ENCODE data around the gene RRAGD. TPM values are rescaled to one million over a fixed set of nuclear protein-coding genes. Genes with fewer than 3 reads are reported as not detected.

Gene RRAGD
- total RNA-seq, 4 donors from 2014 or later, result 53.6 to 173 (median 106) TPM

- peak; percentile 39 to 48 for ATAC-seq
- Histone ChIP-seq H3K4me3 (no peak overlapping the region), H3K27ac (peak overlapping the region; percentile 75 to 86 (median 81)), H3K36me3 (no peaks in the 10 kb centered on the region), H3K9me3 (no peaks in the 10 kb centered on the region), H3K4me1 (peaks cover 57 to 62% of the 10 kb centered on the region in 2 donors), H3K27me3 (no peaks in the 10 kb centered on the region)
- in situ Hi-C loops (cut with MboI; ENCODE audit: low sequenced_read_pairs in 4 of 4), result no loop called here
- TF ChIP-seq CTCF (IDR thresholded peaks at IDR 0.05 in 4 of 5, conservative IDR thresholded peaks at IDR 0.05 in 1 of 5), result no peak
- no peak for TF ChIP-seq POLR2A (IDR thresholded peaks at IDR 0.05)
- no peak for DNase-seq
- intact Hi-C loops (cut with DNase I; ENCODE audit: low total_unique reads), result no loop called here
Measured at GRCh38 chr6:89387516-89388201, 24.4 kb downstream of the RRAGD start.

DNA sequence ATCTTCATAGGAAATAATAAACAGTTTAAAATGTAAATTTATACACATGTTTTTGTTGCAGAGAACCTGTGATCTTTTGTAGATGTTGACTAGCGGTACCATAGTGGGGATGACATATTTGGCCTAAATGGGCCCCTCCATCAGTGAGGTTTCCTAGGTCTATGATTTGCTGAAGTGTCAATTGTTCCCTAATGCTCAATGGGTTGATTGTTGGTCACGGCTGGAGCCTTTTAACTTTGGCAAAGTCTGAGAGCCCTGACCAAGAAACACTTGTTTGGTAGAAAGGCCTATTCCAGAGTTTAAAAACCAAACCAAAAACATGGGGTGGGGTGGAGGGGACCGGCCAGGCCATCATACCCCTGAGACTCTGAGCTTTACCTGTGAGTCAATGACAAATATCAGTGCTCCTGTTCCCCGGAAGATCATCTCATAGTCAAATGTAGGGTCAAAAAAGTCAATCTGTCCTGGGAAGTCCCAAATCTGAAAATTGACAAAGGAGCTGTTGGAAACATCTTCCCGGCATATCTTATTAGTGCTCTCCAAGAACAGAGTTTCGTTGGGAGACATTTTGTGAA, 25.1 kb downstream of the RRAGD start:
- in situ Hi-C loops (cut with MboI; ENCODE audit: low sequenced_read_pairs in 4 of 4), result no loop called here
- intact Hi-C loops (cut with DNase I; ENCODE audit: low total_unique reads), result no loop called here
- Histone ChIP-seq H3K36me3 (no peaks in the 10 kb centered on the region), H3K4me3 (no peak overlapping the region), H3K27me3 (no peaks in the 10 kb centered on the region), H3K9me3 (no peaks in the 10 kb centered on the region), H3K27ac (peak overlapping the region; percentile 75 to 86 (median 81)), H3K4me1 (peaks cover 57 to 62% of the 10 kb centered on the region in 2 donors)
- no peak for TF ChIP-seq POLR2A (IDR thresholded peaks at IDR 0.05)
- no peak for TF ChIP-seq CTCF (IDR thresholded peaks at IDR 0.05 in 4 of 5, conservative IDR thresholded peaks at IDR 0.05 in 1 of 5)
- no peak for DNase-seq
- no peak for ATAC-seq

- no peak for TF ChIP-seq CTCF (IDR thresholded peaks at IDR 0.05 in 4 of 5, conservative IDR thresholded peaks at IDR 0.05 in 1 of 5)
- TF ChIP-seq POLR2A (IDR thresholded peaks at IDR 0.05), result no peak
- no peaks in the 10 kb centered on the region for H3K36me3 ChIP-seq
- intact Hi-C loops (cut with DNase I; ENCODE audit: low total_unique reads) (loop anchor here (2.0 kb wide), 1 partner anchor 25 kb away; no protein-coding TSS in a partner anchor), in situ Hi-C loops (cut with MboI; ENCODE audit: low sequenced_read_pairs in 4 of 4) (no loop called here)
- DNase-seq, result no peak
- H3K27me3 ChIP-seq, result no peaks in the 10 kb centered on the region
- ATAC-seq, result no peak
- H3K4me1 ChIP-seq, result peaks cover 57 to 62% of the 10 kb centered on the region in 2 donors
- peak overlapping the region; percentile 75 to 86 (median 81) for H3K27ac ChIP-seq
- no peak overlapping the region for H3K4me3 ChIP-seq
- no peaks in the 10 kb centered on the region for H3K9me3 ChIP-seq
Measured at GRCh38 chr6:89385846-89386245, 26.2 kb downstream of the RRAGD start.

DNA sequence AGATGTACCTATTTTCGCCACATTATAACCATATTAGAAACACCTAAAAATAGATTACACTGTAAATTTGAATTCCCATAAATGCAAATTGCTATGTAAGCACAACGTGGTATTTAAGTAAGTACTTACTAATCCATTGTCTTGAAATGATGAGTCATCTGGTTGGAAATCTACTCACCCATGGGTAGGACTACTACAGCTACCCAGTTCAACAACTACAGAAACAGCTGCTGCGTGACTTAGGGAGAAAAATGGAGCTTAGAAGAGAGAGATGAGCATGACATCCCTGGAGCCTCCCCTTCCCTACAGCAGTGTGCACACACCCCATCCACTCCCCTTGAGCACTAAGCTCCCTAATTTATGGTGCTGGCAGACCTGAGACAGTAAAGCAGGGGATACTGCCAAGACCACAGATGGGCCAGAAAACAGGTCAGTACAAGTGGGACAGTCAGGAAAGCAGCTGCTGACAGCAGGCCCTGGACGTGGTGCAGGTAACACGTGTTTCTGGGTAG, 26.9 kb downstream of the RRAGD start:
- Histone ChIP-seq H3K36me3 (no peaks in the 10 kb centered on the region), H3K27me3 (no peaks in the 10 kb centered on the region), H3K27ac (peak overlapping the region; percentile 75 to 86 (median 81)), H3K4me3 (no peak overlapping the region), H3K9me3 (no peaks in the 10 kb centered on the region), H3K4me1 (peaks cover 57 to 60% of the 10 kb centered on the region in 2 donors)
- DNase-seq (peak; percentile 78 to 82), ATAC-seq (peak; percentile 87 to 90)
- TF ChIP-seq POLR2A (IDR thresholded peaks at IDR 0.05) (no peak), CTCF (IDR thresholded peaks at IDR 0.05 in 4 of 5, conservative IDR thresholded peaks at IDR 0.05 in 1 of 5) (no peak)
- in situ Hi-C loops (cut with MboI; ENCODE audit: low sequenced_read_pairs in 4 of 4), result no loop called here
- intact Hi-C loops (cut with DNase I; ENCODE audit: low total_unique reads), result loop anchor here (2.0 kb wide), 1 partner anchor 26 kb away; no protein-coding TSS in a partner anchor
